GM21529 (cell line): Measurements from ENCODE around the gene TECTA.
"Not testable (repeated sequence)": the region's sequence is repeated elsewhere in the genome, so short reads cannot be mapped to it uniquely, and the experiment has no call there.

Experiments used
- ATAC-seq: cut with Tn5 transposase; IDR thresholded peaks from one replicate; pipeline ENCODE4 v1.9.1; 2021; ENCODE audit not compliant: unreplicated experiment

TECTA gene

GRCh38 chr11:121177629-121178028 is 76.6 kb downstream of the TECTA start:
- not testable (repeated sequence) for ATAC-seq

- no peak for ATAC-seq
Observed at GRCh38 chr11:121179306-121179705, 78.3 kb downstream of the TECTA start.

GRCh38 chr11:121180183-121180582 is 79.1 kb downstream of the TECTA start:
- no peak for ATAC-seq

- ATAC-seq: no peak
Observed at GRCh38 chr11:121188776-121189175, 87.7 kb downstream of the TECTA start.

- ATAC-seq: no peak
Observed at GRCh38 chr11:121191818-121192217, 90.8 kb downstream of the TECTA start.

GRCh38 chr11:121194731-121195596 is 93.9 kb downstream of the TECTA start:
- ATAC-seq: peak; percentile 81

GRCh38 chr11:121198491-121198890 is 97.4 kb downstream of the TECTA start:
- ATAC-seq: no peak

- no peak for ATAC-seq
Observed at GRCh38 chr11:121199516-121199915, 98.5 kb downstream of the TECTA start.

GRCh38 chr11:121206810-121207209 is 105.8 kb downstream of the TECTA start:
- ATAC-seq: no peak

- peak; percentile 70 for ATAC-seq
Observed at GRCh38 chr11:121207485-121208115, 106.6 kb downstream of the TECTA start.

- no peak for ATAC-seq
Observed at GRCh38 chr11:121210445-121211080, 109.5 kb downstream of the TECTA start.

GRCh38 chr11:121211626-121212025 is 110.6 kb downstream of the TECTA start:
- ATAC-seq: no peak

GRCh38 chr11:121212536-121213361 is 111.7 kb downstream of the TECTA start:
- no peak for ATAC-seq

- ATAC-seq: no peak
Observed at GRCh38 chr11:121213362-121213893, 112.4 kb downstream of the TECTA start.

- no peak for ATAC-seq
Observed at GRCh38 chr11:121214861-121215260, 113.8 kb downstream of the TECTA start.

- ATAC-seq: no peak
Observed at GRCh38 chr11:121221496-121222200, 120.6 kb downstream of the TECTA start.

- ATAC-seq: no peak
Observed at GRCh38 chr11:121223161-121223560, 122.1 kb downstream of the TECTA start.

GRCh38 chr11:121225382-121225781 is 124.3 kb downstream of the TECTA start:
- ATAC-seq: no peak

GRCh38 chr11:121226415-121227263 is 125.6 kb downstream of the TECTA start:
- ATAC-seq: no peak
